Brain microvascular endothelial cell (primary cell): ENCODE measurements around the gene KCNQ1OT1.

ENCODE experiments used
- DNase-seq: peaks from one replicate; pipeline ENCODE4 v3.0.0-alpha.2; 2020
- H3K27ac ChIP-seq: fragments of 250-450 bp; sonication (Bioruptor Pico); 2 replicates; pipeline ENCODE4 v1.5.1; 2020; ENCODE audit warnings: mild to moderate bottlenecking, moderate library complexity
- H3K27me3 ChIP-seq: fragments of 250-450 bp; sonication (Bioruptor Pico); replicated peaks from 2 replicates; pipeline ENCODE4 v1.5.1; 2020; ENCODE audit warnings: mild to moderate bottlenecking
- H3K36me3 ChIP-seq: fragments of 250-450 bp; sonication (Bioruptor Pico); replicated peaks from 2 replicates; pipeline ENCODE4 v1.5.1; 2020; ENCODE audit warnings: mild to moderate bottlenecking
- H3K4me3 ChIP-seq: 2 replicates; pipeline ENCODE4 v1.5.1; 2011; ENCODE audit warnings: low read depth, mild to moderate bottlenecking, control low read depth, low read length, moderate library complexity
- CTCF ChIP-seq: IDR thresholded peaks from 2 replicates; pipeline ENCODE4 v1.5.1; 2011; ENCODE audit warnings: low read depth, mild to moderate bottlenecking, moderate library complexity, low read length, control low read depth, inconsistent platforms; ENCODE audit errors: missing control alignments
- in situ Hi-C: cut with HindIII; loops from 2 replicates; pipeline ENCODE4 v1.10.0; 2017; ENCODE audit warnings: low sequenced_read_pairs, low pct_ligation_motif_present

KCNQ1OT1 gene

DNA sequence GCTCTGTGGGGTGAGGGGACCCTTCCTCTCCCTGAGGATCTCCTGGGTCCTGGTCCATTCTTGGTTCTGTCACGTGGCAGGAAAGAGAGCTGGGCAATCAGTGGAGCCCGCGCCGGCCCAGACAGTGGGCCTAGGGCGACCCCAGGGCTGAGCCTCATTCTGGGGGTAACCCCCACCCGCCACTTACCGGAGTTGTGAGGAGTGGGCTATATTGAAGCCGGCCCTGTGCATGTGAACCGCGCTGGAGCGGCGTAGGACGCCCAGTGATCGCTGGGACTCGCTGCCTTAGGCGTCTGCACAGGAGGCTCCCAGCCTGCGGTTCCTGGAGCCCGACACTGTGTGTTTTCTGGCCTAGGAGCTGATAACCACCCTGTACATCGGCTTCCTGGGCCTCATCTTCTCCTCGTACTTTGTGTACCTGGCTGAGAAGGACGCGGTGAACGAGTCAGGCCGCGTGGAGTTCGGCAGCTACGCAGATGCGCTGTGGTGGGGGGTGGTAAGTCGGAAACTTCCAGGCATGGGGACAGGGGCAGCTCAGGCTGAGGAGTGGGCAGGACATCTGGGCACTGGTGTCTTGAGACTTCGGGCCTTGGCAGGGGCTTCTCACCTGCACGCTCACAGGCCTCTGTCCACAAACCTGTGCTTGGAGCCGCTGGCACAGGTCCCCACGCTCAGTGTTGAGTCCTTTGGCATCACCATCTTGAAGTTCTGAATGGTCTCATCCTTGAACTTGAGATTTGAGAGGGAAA is 127.1 kb downstream of the KCNQ1OT1 start:
- H3K4me3 ChIP-seq, result no peak overlapping the region
- DNase-seq, result no peak
- H3K36me3 ChIP-seq, result no peaks in the 10 kb centered on the region
- in situ Hi-C loops, result no loop called here
- TF ChIP-seq CTCF, result no peak
- no peaks in the 10 kb centered on the region for H3K27me3 ChIP-seq
- H3K27ac ChIP-seq, result no peak overlapping the region

GRCh38 chr11:2571598-2572281 is 128.1 kb downstream of the KCNQ1OT1 start:
- in situ Hi-C loops, result no loop called here
- no peak for DNase-seq
- TF ChIP-seq CTCF, result no peak
- Histone ChIP-seq H3K27ac (no peak overlapping the region), H3K27me3 (no peaks in the 10 kb centered on the region), H3K4me3 (no peak overlapping the region), H3K36me3 (no peaks in the 10 kb centered on the region)

DNA sequence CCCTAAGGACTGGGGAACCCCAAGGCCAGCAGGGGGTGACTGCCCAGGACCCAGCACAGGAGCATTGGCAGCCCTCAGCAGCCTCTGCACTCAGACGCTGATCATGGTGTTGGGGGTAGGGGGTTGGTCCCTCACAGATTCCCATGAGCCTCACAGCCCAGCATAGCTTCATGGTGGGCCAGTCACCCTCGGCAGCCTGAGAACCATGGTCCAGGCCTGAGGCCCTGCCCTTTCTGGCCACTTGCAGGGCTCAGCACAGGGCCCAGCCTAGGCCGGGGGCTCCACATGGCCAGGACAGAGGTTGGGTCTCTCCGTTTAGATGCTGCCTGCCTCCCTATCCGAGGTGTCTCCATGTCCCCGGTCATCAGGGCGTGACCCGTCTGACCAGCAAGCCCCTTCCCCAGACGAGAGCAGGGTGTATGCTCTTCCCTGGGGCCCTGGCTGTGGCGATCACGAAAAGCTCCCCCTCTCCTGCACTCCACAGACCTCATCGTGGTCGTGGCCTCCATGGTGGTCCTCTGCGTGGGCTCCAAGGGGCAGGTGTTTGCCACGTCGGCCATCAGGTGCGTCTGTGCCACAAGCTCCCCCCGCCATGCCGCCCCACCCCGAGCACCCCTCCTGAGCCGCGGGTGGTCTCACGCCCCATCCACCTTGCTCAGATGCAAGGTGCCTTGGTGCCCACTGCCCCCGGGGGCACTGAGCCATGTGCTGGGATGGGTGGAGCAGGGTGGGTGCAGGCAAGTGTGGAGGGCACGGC is 128.8 kb downstream of the KCNQ1OT1 start:
- Histone ChIP-seq H3K36me3 (no peaks in the 10 kb centered on the region), H3K27me3 (no peaks in the 10 kb centered on the region), H3K27ac (no peak overlapping the region), H3K4me3 (no peak overlapping the region)
- TF ChIP-seq CTCF, result no peak
- in situ Hi-C loops, result no loop called here
- no peak for DNase-seq

DNA sequence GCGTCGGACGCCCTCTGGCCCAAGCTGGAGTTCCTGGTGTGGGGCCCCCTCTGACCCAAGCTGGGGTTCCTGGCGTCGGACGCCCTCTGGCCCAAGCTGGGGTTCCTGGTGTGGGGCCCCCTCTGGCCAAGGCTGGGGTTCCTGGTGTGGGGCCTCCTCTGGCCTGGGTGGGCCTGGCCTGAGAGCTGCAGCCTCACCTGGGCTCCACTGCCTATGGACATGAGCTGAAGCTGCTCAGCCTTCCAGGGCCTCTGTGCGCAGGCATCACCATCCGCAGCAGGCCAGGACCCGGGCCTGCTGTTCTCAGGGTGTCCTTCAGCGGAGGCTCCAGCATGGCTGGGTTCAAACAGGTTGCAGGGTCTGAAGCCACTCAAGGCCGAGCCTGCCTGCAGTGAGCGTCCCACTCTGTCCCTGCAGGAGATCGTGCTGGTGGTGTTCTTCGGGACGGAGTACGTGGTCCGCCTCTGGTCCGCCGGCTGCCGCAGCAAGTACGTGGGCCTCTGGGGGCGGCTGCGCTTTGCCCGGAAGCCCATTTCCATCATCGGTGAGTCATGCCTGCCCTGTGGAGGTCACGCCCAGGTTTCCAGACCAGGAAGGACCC is 129.5 kb downstream of the KCNQ1OT1 start:
- TF ChIP-seq CTCF, result no peak
- Histone ChIP-seq H3K27me3 (no peaks in the 10 kb centered on the region), H3K36me3 (no peaks in the 10 kb centered on the region), H3K27ac (no peak overlapping the region), H3K4me3 (no peak overlapping the region)
- in situ Hi-C loops, result no loop called here
- DNase-seq, result no peak

- Histone ChIP-seq H3K27ac (no peak overlapping the region), H3K27me3 (no peaks in the 10 kb centered on the region), H3K36me3 (no peaks in the 10 kb centered on the region), H3K4me3 (no peak overlapping the region)
- in situ Hi-C loops, result no loop called here
- no peak for TF ChIP-seq CTCF
- DNase-seq, result no peak
These were observed 130.0 kb downstream of the KCNQ1OT1 start for GRCh38 chr11:2569731-2570210.
